Panc1 (cell line): ENCODE results near the gene UBLCP1. TPM values are rescaled to one million over a fixed set of nuclear protein-coding genes. Genes with fewer than 3 reads are reported as not detected.
"Not testable (repeated sequence)": the region's sequence is repeated elsewhere in the genome, so short reads cannot be mapped to it uniquely, and the experiment has no call there.

Source experiments
- ATAC-seq: fragments of 200-7000 bp; cut with Tn5 transposase; 2 replicates; pipeline ENCODE4 v1.9.1; 2020; ENCODE audit warnings: mild to moderate bottlenecking, moderate library complexity
- BruUV-seq: library from RNA; stranded (reverse); fragments of 400-500 nt; replicated peaks from 2 replicates; lab custom pipeline; 2021; lab: Mats Ljungman, UMichigan
- CTCF ChIA-PET: fragments of 300-600 bp; sonication (Branson Sonifier 250); formaldehyde crosslinking; loops from one replicate; lab custom pipeline; 2022; ENCODE audit warnings: antibody characterized with exemption; lab: Charles Lee
- POLR2A ChIA-PET: fragments of 300-600 bp; sonication (Branson Sonifier 250); formaldehyde crosslinking; loops from one replicate; lab custom pipeline; 2022; ENCODE audit warnings: antibody characterized with exemption; lab: Charles Lee
- DNase-seq: peaks from one replicate; pipeline ENCODE4 v3.0.0-alpha.2; 2010; ENCODE audit warnings: low read depth, low spot score
- H3K27ac ChIP-seq: 2 replicates; pipeline ENCODE4 v1.5.1; 2011; ENCODE audit warnings: mild to moderate bottlenecking, low read length, inconsistent platforms
- H3K27me3 ChIP-seq: fragments of 200-500 bp; sonication (Bioruptor generic); 2 replicates; pipeline ENCODE4 v1.6.0; 2014; ENCODE audit warnings: low read length, inconsistent platforms; ENCODE audit not compliant: control insufficient read depth, insufficient read depth
- H3K36me3 ChIP-seq: fragments of 200-500 bp; sonication (Bioruptor generic); 2 replicates; pipeline ENCODE4 v1.5.1; 2014; ENCODE audit warnings: inconsistent platforms, mild to moderate bottlenecking, low read length, moderate library complexity; ENCODE audit not compliant: control insufficient read depth, insufficient read depth
- H3K4me1 ChIP-seq: 2 replicates; pipeline ENCODE4 v1.5.1; 2011; ENCODE audit warnings: inconsistent platforms, mild to moderate bottlenecking, low read length, moderate library complexity; ENCODE audit not compliant: control insufficient read depth, insufficient read depth
- H3K4me3 ChIP-seq, 2 experiments: 2 replicates each; pipeline ENCODE4 v1.5.1; 2011 to 2012; ENCODE audit warnings: low read depth in 2 of 2, low read length in 2 of 2, mild to moderate bottlenecking in 2 of 2, inconsistent platforms in 1 of 2, moderate library complexity in 1 of 2
- H3K9me3 ChIP-seq: fragments of 200-500 bp; sonication (Bioruptor generic); 2 replicates; pipeline ENCODE4 v1.5.1; 2014; ENCODE audit warnings: low read depth, mild to moderate bottlenecking, inconsistent platforms, low read length, moderate library complexity; ENCODE audit not compliant: control insufficient read depth, insufficient read depth
- POLR2AphosphoS5 ChIP-seq: IDR thresholded peaks from 2 replicates; pipeline ENCODE4 v1.6.1; 2012; ENCODE audit warnings: mild to moderate bottlenecking, low read depth, low read length, moderate library complexity
- SIN3A ChIP-seq: IDR thresholded peaks from 2 replicates; pipeline ENCODE4 v1.6.1; 2012; ENCODE audit warnings: low read depth, mild to moderate bottlenecking, low read length, moderate library complexity, borderline replicate concordance; ENCODE audit not compliant: insufficient read depth
- TCF7L2 ChIP-seq: IDR thresholded peaks from 2 replicates; pipeline ENCODE4 v1.6.1; 2011; ENCODE audit warnings: mild to moderate bottlenecking, low read depth, low read length, inconsistent platforms
- in situ Hi-C: cut with HindIII; loops from 2 replicates; pipeline ENCODE4 v1.10.0; 2016; ENCODE audit warnings: low sequenced_read_pairs, low pct_unique_long_range_greater_than_20kb
- intact Hi-C: fragments of 100-400 bp; cut with micrococcal nuclease; formaldehyde crosslinking; loops from one replicate; pipeline ENCODE4 v1.10.0; 2022; ENCODE audit not compliant: unreplicated experiment
- total RNA-seq: library from RNA; stranded (reverse); gene quantifications from one replicate; pipeline ENCODE4 v1.2.1, GENCODE V29; 2021; ENCODE audit not compliant: unreplicated experiment
- TF ChIP-seq, protein P1 (sequence below): fragments of 450-650 bp; IDR thresholded peaks from 2 replicates; pipeline ENCODE4 v1.5.1; 2017; ENCODE audit warnings: mild to moderate bottlenecking
- TF ChIP-seq, protein P2 (sequence below), 2 experiments: IDR thresholded peaks; 2 replicates each; pipeline ENCODE4 v1.6.1; 2011 to 2012; ENCODE audit warnings: low read depth in 2 of 2, control low read depth in 1 of 2, low read length in 1 of 2, mild to moderate bottlenecking in 1 of 2, moderate library complexity in 1 of 2; ENCODE audit not compliant: insufficient read depth in 1 of 2

The UBLCP1 gene
- total RNA-seq, 1 experiment from 2014 or later: 31.8 TPM

DNA sequence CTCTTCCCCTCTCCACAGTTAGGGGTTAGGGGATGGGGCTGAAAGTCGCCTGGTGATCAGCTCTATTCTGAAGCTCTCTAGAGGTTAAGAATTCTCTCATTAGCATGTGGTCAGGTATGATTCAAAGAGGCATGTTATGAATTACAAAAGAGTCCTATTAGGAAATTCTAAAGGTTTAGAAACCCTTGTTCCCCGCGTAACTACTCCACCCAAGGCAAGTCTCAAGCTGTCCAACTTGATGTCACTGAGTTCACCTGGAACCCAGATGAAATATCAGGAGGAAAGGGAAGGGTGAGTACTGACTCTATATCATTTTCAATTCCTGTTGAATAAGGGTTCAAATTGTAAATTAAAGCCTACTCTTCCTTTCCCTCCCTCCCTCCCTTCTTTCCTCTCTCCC lies 35.6 kb upstream of the UBLCP1 start:
- no peak for TF ChIP-seq POLR2AphosphoS5
- TF ChIP-seq, protein P1, sequence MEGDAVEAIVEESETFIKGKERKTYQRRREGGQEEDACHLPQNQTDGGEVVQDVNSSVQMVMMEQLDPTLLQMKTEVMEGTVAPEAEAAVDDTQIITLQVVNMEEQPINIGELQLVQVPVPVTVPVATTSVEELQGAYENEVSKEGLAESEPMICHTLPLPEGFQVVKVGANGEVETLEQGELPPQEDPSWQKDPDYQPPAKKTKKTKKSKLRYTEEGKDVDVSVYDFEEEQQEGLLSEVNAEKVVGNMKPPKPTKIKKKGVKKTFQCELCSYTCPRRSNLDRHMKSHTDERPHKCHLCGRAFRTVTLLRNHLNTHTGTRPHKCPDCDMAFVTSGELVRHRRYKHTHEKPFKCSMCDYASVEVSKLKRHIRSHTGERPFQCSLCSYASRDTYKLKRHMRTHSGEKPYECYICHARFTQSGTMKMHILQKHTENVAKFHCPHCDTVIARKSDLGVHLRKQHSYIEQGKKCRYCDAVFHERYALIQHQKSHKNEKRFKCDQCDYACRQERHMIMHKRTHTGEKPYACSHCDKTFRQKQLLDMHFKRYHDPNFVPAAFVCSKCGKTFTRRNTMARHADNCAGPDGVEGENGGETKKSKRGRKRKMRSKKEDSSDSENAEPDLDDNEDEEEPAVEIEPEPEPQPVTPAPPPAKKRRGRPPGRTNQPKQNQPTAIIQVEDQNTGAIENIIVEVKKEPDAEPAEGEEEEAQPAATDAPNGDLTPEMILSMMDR: no peak
- TF ChIP-seq, protein P2, sequence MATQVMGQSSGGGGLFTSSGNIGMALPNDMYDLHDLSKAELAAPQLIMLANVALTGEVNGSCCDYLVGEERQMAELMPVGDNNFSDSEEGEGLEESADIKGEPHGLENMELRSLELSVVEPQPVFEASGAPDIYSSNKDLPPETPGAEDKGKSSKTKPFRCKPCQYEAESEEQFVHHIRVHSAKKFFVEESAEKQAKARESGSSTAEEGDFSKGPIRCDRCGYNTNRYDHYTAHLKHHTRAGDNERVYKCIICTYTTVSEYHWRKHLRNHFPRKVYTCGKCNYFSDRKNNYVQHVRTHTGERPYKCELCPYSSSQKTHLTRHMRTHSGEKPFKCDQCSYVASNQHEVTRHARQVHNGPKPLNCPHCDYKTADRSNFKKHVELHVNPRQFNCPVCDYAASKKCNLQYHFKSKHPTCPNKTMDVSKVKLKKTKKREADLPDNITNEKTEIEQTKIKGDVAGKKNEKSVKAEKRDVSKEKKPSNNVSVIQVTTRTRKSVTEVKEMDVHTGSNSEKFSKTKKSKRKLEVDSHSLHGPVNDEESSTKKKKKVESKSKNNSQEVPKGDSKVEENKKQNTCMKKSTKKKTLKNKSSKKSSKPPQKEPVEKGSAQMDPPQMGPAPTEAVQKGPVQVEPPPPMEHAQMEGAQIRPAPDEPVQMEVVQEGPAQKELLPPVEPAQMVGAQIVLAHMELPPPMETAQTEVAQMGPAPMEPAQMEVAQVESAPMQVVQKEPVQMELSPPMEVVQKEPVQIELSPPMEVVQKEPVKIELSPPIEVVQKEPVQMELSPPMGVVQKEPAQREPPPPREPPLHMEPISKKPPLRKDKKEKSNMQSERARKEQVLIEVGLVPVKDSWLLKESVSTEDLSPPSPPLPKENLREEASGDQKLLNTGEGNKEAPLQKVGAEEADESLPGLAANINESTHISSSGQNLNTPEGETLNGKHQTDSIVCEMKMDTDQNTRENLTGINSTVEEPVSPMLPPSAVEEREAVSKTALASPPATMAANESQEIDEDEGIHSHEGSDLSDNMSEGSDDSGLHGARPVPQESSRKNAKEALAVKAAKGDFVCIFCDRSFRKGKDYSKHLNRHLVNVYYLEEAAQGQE (IDR thresholded peaks at IDR 0.05; ENCODE audit: insufficient read depth in 1 of 2, low read depth in 2 of 2, low read length in 1 of 2): no peak
- TF ChIP-seq TCF7L2: no peak
- TF ChIP-seq SIN3A: no peak
- Histone ChIP-seq H3K4me3 (no peak overlapping the region), H3K27ac (no peak overlapping the region), H3K9me3 (no peaks in the 10 kb centered on the region), H3K4me1 (no peaks in the 10 kb centered on the region), H3K36me3 (no peaks in the 10 kb centered on the region), H3K27me3 (no peaks in the 10 kb centered on the region)
- ChIA-PET POLR2A (no interaction called here), CTCF (no interaction called here)
- BruUV-seq: no TSS peak
- DNase-seq (no peak), ATAC-seq (no peak)
- intact Hi-C loops: no loop called here
- in situ Hi-C loops: no loop called here

DNA sequence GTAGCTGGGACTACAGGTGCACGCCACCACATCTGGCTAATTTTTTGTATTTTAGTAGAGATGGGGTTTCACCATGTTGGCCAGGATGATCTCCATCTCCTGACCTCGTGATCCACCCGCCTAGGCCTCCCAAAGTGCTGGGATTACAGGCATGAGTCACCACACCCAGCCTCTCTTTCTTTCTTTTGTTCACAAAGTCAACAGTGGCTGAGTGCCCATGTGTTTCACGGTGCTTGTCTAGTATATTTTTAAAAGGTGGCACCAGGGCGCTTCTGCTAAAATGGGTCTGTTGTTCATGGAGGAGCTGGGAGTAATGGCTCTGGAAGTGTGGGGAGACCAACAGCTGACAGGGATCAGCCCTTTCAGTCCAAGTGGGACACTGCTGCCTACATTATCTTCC lies 35.0 kb upstream of the UBLCP1 start:
- ATAC-seq, H3K27ac ChIP-seq, H3K9me3 ChIP-seq, H3K4me1 ChIP-seq, BruUV-seq, H3K27me3 ChIP-seq, DNase-seq, intact Hi-C loops, CTCF ChIA-PET, H3K36me3 ChIP-seq, POLR2A ChIA-PET, in situ Hi-C loops, H3K4me3 ChIP-seq: not testable (repeated sequence)

DNA sequence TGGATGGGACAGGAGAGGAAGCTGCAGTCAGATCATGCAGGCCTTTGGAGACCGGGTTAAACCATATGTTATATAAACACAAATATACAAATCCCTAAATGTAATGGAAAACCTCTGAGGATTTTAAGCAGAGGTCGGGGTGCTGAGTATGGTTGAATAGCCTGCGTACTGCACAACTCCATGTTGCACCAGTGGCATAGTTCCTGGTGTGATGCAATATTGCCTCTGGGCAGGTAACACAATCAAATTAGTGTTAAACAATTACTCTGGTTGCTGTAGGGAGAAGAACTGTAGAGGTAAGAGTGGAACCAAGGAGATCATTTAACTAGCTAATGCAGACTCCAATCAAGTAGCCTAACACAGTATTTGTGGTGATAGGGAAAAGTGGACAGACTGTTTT lies 32.4 kb upstream of the UBLCP1 start:
- ChIA-PET POLR2A (no interaction called here), CTCF (no interaction called here)
- intact Hi-C loops: no loop called here
- in situ Hi-C loops: no loop called here
- Histone ChIP-seq H3K4me1 (no peaks in the 10 kb centered on the region), H3K27me3 (no peaks in the 10 kb centered on the region), H3K9me3 (no peaks in the 10 kb centered on the region), H3K36me3 (no peaks in the 10 kb centered on the region), H3K27ac (no peak overlapping the region), H3K4me3 (no peak overlapping the region)
- TF ChIP-seq TCF7L2 (no peak), POLR2AphosphoS5 (no peak), SIN3A (no peak)
- TF ChIP-seq, protein P2 (IDR thresholded peaks at IDR 0.05; ENCODE audit: insufficient read depth in 1 of 2, low read depth in 2 of 2, low read length in 1 of 2): no peak
- TF ChIP-seq, protein P1: no peak
- ATAC-seq: no peak; the same call in 1 of the 2 replicates
- DNase-seq: no peak
- no TSS peak for BruUV-seq
